Measurements from ENCODE around the gene SLC22A12.
"Not testable (repeated sequence)": the region's sequence is repeated elsewhere in the genome, so short reads cannot be mapped to it uniquely, and the experiment has no call there.

Gene SLC22A12

DNA sequence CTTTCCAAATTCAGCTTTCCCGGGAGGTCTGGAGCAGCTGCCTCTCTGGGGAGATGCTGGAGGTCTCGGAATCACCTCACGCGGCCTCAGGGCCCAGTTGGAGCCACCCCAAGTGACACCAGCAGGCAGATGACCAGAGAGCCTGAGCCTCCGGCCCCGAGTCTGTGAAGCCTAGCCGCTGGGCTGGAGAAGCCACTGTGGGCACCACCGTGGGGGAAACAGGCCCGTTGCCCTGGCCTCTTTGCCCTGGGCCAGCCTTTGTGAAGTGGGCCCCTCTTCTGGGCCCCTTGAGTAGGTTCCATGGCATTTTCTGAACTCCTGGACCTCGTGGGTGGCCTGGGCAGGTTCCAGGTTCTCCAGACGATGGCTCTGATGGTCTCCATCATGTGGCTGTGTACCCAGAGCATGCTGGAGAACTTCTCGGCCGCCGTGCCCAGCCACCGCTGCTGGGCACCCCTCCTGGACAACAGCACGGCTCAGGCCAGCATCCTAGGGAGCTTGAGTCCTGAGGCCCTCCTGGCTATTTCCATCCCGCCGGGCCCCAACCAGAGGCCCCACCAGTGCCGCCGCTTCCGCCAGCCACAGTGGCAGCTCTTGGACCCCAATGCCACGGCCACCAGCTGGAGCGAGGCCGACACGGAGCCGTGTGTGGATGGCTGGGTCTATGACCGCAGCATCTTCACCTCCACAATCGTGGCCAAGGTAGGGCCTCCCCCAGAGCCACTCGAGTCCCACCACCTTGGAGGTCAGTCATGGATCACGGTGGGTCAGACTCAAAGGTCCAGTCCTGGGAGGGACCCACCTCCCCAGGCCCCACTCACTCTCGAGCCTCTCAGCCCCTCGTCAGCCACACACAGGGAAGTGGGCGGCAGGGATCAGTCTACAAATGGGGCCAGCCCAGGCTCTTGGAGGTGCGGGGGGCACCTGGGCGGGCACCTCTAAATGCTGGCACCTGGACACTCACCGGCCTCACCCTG is 525 bp downstream of the SLC22A12 start:
- no peak for DNase-seq

DNA sequence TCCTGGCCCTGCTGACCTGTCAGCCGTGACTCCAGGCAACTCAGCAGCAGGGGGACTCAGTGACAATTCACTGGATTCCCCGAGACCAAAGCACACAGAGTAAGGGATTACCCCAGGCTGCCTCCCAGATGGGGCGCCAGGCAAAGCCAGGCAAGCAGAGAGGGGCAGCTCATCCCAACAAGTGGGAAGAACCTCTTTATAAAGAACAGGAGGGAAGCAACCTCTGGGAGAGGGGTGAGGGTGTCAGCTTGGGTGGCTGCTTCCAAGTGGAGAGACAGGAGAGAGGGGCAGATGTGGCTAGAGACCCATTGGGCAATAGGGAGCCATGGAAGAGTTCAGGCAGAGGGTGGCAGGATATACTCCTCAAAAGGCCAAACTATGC is 1.2 kb downstream of the SLC22A12 start:
- no peak for DNase-seq

DNA sequence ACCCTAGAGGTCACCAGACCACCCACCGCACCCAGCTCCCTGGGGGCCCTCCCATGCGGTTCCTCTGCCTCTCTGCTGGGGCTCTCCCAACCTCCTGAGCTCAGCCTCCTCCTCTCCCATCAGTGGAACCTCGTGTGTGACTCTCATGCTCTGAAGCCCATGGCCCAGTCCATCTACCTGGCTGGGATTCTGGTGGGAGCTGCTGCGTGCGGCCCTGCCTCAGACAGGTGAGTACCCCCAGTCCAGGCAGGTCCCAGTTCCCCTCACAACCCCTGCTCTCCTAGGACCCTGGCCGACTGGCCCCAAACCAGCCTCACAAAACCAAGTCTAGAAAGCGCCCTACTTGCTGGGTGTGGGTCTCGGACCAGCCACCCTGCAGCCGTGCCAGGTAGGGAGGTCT is 1.6 kb downstream of the SLC22A12 start:
- no peak for DNase-seq

DNA sequence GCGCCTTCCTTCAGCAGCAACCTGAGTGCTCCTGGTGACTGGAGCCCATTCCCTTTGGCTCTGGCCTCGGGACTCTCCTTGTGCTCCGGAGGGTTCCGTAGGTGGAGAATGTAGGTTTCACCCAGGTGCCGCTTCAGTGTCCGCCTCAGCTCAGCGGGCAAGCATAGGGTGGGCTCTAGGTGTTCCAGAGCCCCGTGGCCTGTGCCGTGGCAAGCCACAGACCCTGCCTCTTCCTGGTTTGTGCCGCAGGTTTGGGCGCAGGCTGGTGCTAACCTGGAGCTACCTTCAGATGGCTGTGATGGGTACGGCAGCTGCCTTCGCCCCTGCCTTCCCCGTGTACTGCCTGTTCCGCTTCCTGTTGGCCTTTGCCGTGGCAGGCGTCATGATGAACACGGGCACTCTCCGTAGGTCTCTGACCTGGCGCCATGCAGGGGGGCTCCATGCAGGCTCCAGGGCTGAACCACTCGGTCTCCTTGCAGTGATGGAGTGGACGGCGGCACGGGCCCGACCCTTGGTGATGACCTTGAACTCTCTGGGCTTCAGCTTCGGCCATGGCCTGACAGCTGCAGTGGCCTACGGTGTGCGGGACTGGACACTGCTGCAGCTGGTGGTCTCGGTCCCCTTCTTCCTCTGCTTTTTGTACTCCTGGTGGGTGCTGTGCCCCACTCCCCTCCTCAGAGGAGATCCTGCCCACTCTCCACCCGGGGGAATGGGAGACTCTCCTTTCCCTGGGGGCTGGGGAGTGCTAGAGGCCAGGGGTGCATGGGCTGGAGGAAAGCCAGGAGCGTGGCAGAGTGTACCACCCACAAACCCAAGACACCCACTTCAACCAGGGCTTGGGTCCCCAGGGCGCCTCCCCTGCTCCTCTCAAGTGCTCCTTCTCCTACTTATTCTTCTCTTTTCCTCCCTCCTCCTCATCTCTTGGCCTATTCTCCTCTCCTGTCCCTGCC is 2.4 kb downstream of the SLC22A12 start:
- DNase-seq, result no peak

DNA sequence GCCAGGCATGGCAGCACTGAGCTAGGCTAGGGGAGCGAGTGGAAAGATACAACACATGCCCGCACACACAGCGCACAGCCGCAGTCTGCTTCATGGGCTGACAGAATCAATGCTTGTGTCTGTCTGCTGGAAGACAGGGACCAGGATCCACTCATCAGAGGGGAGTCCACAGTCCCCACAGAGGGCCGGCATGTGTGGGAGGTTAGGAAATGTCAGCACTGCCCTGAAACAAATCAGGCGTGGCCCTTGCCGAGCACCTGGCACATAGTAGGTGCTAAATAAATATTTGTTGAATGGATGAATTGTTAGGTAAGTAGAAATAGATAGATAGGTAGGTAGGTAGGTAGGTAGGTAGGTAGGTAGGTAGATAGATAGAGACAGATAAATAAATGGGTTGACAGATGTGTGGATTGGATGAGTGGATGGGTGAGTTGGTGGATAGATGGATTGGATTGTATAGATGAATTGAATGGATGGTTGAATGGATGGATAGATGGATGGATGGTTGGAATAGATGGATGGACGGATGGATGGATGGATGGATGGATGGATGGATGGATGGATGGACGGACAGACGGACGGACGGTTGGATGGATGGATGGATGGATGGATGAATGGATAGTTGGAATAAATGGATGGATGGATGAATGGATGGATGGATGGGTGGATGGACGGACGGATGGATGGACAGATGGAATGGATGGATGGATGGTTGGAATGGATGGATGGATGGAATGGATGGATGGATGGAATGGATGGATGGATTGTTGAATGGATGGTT is 3.3 kb downstream of the SLC22A12 start:
- no peak for DNase-seq

DNA sequence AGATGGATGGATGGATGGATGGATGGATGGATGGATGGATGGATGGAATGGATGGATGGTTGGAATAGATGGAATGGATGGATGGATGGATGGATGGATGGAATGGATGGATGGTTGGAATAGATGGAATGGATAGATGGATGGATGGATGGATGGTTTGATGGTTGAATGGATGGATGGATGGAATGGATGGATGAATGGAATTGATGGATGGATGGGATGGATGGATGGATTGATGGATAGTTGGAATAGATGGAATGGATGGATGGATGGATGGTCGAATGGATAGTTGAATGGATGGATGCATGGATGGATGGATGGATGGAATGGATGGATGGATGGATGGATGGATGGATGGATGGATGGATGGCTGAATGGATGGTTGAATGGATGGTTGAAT is 4.9 kb downstream of the SLC22A12 start:
- DNase-seq, result not testable (repeated sequence)

DNA sequence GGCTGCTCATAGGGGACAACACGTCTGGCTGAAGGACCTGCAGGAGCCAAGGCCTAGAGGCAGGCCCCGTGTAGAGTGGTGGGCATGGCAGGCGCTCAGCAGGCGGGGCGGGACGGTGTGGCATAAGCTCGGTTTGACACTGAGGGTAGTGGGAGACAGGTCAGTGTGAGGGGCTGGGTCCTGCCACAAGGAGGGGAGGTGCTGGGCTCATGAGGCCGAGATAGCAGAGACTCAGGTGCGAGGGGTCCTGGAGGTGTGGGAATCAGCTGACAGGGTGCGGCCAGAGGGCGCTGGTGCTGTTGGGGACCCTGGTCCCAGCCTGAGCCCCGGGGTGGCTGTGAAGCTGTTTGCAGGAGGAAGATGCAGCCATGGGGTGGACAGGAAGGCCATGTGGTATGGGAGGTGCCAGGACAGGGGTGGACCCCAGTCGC is 6.7 kb downstream of the SLC22A12 start:
- no peak for DNase-seq

DNA sequence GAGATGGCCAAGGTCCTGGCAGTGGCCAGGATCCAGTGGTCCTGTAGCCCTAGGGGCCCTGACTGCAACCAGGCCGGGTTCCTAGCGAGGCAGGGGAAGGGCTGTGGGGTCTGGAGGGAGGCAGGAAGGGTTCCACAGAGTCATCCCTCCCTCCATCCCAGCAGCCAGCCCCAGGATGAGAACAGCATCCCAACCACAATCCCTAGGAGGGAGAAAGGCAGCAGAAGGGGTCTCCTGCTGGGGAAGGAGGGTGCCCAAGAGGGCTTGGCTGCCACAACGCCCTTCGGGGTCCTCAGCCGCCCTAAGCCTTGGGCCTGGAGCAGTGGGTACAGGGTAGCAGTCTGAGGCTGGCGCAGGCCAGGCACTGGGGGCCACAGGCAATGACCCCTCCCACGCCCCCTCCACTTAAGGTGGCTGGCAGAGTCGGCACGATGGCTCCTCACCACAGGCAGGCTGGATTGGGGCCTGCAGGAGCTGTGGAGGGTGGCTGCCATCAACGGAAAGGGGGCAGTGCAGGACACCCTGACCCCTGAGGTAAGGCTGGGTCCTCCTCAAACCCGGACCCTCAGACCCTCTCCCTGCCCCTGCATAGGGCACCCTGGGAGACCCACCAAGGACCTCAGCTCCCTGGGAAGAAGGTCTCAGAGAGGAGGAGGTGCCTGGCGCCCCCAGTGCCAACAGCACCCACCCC is 7.2 kb downstream of the SLC22A12 start:
- DNase-seq, result no peak

DNA sequence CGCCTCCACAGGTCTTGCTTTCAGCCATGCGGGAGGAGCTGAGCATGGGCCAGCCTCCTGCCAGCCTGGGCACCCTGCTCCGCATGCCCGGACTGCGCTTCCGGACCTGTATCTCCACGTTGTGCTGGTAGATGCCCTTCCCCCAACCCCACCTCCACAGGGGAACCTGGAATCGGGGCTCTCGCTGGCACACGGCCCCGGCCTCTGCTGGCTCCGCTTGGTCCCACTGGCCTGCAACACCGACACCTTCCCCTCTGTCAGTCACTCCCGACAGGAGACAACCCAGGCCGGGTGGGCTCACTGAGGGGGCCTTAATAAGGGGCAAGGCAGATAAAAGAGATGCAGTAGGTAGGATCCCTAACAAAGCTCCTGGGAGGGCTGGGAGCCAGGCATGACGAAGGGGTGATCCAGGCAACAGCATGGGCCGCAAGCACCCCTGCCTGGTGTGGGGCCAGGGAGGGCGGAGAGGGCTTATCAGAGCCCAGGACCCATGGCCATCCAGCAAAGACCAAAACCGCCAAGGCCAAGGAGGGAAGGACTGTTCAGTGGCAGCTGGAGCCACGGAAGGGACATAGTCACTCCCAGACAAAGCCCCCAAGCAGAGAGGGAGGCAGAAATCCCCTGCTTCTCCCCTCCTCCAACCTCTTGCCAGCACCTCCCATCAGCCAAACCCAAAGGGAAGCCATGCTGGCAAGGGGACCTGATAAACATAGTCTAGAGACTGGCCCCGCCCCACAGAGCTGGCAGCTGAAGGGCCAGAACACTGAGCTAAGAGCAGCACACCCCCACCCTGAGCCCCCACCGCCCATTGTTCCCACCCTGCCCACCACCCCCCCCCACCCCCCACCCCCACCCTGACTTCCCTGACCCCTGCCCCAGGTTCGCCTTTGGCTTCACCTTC is 8.0 kb downstream of the SLC22A12 start:
- DNase-seq, result no peak

DNA sequence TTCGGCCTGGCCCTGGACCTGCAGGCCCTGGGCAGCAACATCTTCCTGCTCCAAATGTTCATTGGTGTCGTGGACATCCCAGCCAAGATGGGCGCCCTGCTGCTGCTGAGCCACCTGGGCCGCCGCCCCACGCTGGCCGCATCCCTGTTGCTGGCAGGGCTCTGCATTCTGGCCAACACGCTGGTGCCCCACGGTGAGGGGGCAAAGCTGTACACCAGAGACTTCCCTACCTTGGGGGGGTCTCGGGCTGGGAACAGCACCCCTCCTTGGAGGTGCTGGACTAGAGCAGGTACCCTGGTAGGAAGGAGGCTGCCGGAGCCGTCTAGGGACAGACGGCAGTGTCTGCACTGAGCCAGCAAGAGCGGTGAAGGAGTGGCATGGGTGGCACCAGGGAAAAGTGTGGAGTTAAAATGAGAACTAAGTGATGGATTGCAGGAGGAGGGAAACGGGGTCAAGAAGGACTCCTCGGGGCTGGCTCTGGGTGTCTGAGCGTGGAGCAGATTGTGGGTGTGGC is 8.7 kb downstream of the SLC22A12 start:
- DNase-seq, result no peak

DNA sequence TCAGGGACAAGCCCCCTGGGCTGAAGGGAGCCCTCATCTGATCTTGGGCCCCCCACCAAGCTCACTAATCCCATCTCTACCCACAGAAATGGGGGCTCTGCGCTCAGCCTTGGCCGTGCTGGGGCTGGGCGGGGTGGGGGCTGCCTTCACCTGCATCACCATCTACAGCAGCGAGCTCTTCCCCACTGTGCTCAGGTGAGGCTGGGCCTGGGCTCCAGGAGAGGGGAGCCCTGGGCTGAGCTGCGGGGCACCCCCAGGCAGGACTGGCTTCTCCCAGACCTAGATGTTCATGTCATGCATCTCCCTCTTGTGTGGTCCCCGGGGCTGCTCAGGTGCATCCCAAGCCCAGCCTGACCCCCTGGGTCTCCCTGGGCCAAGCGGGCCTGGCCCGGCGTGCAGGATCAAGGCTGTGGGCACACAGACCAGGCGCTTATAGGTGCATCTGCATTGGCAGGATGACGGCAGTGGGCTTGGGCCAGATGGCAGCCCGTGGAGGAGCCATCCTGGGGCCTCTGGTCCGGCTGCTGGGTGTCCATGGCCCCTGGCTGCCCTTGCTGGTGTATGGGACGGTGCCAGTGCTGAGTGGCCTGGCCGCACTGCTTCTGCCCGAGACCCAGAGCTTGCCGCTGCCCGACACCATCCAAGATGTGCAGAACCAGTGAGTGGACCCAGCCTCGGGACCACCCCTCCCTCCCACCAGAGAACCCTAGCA is 9.4 kb downstream of the SLC22A12 start:
- DNase-seq, result no peak

DNA sequence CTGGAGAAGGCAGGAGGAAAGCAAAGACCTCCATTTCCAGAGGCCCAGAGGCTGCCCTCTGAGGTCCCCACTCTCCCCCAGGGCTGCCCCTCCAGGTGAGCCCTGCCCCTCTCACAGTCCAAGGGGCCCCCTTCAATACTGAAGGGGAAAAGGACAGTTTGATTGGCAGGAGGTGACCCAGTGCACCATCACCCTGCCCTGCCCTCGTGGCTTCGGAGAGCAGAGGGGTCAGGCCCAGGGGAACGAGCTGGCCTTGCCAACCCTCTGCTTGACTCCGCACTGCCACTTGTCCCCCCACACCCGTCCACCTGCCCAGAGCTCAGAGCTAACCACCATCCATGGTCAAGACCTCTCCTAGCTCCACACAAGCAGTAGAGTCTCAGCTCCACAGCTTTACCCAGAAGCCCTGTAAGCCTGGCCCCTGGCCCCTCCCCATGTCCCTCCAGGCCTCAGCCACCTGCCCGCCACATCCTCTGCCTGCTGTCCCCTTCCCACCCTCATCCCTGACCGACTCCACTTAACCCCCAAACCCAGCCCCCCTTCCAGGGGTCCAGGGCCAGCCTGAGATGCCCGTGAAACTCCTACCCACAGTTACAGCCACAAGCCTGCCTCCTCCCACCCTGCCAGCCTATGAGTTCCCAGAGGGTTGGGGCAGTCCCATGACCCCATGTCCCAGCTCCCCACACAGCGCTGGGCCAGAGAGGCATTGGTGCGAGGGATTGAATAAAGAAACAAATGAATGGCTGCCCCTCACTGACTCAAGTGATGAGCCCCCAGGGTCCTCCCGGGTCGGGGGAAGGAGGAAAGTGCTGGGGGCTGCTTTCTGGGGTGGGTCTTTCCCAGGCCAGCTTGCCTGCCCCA is 10.8 kb downstream of the SLC22A12 start:
- no peak for DNase-seq

DNA sequence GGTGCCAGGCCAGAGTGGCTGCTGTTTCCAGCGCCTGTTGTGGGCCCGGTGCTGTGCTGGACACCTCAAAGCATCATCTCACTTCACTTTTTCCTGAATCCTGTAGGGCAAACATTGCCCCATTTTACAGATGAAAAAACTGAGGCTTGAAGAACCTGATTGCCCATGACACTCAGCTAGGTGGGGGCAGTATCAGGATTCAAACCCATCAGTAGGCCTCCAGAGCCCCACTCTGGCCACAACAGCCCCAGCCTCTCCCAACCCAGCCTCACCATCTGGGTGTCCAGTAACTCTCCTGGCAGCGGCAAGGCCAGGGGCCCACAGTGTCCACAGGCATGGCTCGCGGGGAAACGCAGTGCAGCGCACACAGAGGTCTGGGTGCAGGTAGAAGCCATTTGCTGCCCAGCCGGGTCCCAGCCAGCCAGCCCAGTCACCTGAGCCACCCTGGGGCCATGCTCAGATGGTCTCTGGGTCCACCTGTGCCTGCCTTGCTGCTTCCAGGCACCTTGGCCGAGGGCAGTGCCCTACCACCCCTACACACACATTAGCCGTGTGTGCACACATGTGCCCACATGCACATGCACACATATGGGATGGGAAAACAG is 11.5 kb downstream of the SLC22A12 start:
- DNase-seq, result no peak

DNA sequence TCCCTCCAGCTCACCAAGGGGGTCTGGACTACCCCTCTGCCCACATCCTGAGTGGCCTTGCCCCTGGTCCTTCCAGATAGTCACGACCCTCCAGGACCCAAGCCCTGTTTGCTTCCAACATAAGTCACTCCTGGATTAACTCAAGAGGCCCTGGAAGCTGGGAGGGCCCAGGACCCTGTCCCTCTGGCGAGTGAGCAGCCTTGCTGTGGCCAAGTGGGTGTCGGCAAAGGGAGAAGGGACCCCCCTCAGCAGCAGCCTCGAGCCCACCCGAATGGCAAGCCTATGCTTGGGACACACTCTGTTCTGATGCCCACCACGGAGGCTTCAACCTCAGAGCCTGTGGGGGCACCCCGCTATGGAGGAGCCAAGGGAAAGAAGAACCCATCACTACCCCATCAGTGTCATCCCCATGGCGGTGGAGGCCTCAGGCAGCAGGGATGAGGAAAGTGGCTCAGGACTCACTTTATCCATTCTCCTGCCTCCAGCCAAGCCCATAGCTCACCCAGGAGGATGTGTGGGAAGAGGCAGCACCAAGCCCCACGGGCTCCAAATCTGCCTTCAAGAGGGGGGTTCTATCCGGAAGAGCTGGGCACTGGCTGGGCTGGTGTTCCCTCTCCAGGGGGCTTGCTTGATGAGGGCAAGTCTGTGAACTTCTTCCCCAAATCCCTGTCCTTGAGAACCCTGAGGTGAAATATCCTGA is 12.5 kb downstream of the SLC22A12 start:
- DNase-seq, result no peak

DNA sequence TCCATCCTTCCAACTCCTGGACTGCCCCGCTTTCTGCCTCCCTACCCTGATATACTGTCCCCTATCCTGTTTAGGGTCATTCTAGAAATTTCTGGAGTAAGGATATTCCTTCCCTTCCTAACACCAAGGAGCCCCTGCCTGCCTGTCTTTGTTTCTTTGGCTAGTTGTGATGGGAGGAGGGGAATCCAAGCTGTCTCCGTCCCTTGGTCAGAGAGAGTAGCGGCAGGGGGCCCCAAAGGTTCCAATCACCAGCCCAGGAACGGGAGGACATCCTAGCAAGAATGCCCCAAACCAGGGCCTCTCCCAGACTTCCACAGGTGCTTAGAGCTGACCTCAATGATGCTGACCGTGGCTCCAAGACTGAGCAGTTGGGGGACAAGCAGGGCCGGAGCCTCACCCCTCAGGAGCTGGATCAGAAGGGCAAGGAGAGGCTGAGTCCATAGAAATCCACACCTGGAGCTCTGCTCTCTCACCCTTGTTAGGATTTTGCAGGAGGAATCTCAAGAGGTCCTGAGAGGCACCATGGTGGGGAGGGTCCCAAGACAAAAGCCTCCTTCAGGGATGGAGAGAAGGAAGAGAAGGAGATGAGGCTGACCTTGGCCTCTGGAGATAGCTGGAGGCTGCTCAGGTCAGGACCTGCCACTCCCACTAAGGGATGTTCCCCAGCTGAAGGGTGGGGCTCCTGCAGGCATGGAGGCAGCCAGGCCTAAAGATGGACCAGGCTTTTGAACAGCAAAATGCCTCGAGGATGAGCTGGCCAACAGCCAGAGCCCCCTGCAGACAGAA is 13.6 kb downstream of the SLC22A12 start:
- no peak for DNase-seq

DNA sequence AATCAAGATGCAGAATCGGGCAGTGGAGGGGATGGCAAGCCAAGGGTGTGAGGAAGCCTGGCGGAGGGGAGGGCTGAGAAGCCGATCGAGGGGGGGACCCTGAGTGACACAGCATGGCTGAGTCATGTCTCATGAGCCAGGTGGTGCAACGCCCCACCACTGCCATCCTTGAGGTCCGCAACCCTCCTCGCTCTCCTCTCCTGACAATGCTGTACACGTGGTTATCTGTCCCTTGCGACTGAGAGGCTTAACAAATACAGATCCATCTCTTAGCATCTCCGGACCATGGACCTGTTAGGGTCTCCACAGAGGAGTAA is 14.2 kb downstream of the SLC22A12 start:
- DNase-seq, result no peak

All from islet precursor cell (in vitro differentiated cells).